SJCRH30 (cell line): Measurements from ENCODE around the gene ATP5ME. TPM values are rescaled to one million over a fixed set of nuclear protein-coding genes. Genes with fewer than 3 reads are reported as not detected.

Experiments used
- DNase-seq, 2 experiments: peaks; one replicate each; pipeline ENCODE4 v3.0.0-alpha.2; 2015 to 2020
- H3K27ac ChIP-seq: fragments of 250-450 bp; sonication (Bioruptor Pico); 2 replicates; pipeline ENCODE4 v1.5.1; 2020; ENCODE audit warnings: mild to moderate bottlenecking, moderate library complexity
- H3K27me3 ChIP-seq: fragments of 250-450 bp; sonication (Bioruptor Pico); 2 replicates; pipeline ENCODE4 v1.5.1; 2020; ENCODE audit warnings: mild to moderate bottlenecking, moderate library complexity
- H3K36me3 ChIP-seq: fragments of 250-450 bp; sonication (Bioruptor Pico); 2 replicates; pipeline ENCODE4 v1.5.1; 2020; ENCODE audit warnings: mild to moderate bottlenecking, moderate library complexity
- H3K4me1 ChIP-seq: fragments of 250-450 bp; sonication (Bioruptor Pico); 2 replicates; pipeline ENCODE4 v1.5.1; 2020; ENCODE audit warnings: mild to moderate bottlenecking, moderate library complexity
- H3K4me3 ChIP-seq: fragments of 250-450 bp; sonication (Bioruptor Pico); 2 replicates; pipeline ENCODE4 v1.5.1; 2020; ENCODE audit warnings: mild to moderate bottlenecking, moderate library complexity
- H3K9me3 ChIP-seq: fragments of 250-450 bp; sonication (Bioruptor Pico); replicated peaks from 2 replicates; pipeline ENCODE4 v1.5.1; 2020; ENCODE audit warnings: mild to moderate bottlenecking, moderate library complexity
- total RNA-seq: library from RNA; depleted of rRNA; stranded (reverse); fragments of >200 nt; shearing (Covaris generic); gene quantifications from 2 replicates; pipeline ENCODE4 v1.2.3, GENCODE V29; 2014; rRNA removed

Gene ATP5ME
- total RNA-seq, 1 experiment from 2014 or later: 338 TPM

DNA sequence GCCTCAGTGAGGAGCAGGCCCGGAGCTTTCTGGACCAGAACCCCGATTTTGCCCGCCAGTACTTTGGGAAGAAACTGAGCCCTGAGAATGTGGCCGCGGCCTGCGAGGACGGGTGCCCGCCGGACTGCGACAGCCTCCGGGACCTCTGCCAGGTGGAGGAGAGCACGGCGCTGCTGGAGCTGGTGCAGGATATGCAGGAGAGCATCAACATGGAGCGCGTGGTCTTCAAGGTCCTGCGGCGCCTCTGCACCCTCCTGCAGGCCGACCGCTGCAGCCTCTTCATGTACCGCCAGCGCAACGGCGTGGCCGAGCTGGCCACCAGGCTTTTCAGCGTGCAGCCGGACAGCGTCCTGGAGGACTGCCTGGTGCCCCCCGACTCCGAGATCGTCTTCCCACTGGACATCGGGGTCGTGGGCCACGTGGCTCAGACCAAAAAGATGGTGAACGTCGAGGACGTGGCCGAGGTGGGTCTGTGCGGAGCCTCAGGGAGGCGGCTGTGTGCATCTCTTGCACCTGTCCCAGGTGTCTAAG lies 48.4 kb downstream of the ATP5ME start:
- no peaks in the 10 kb centered on the region for H3K36me3 ChIP-seq
- no peak for DNase-seq
- no peaks in the 10 kb centered on the region for H3K9me3 ChIP-seq

DNA sequence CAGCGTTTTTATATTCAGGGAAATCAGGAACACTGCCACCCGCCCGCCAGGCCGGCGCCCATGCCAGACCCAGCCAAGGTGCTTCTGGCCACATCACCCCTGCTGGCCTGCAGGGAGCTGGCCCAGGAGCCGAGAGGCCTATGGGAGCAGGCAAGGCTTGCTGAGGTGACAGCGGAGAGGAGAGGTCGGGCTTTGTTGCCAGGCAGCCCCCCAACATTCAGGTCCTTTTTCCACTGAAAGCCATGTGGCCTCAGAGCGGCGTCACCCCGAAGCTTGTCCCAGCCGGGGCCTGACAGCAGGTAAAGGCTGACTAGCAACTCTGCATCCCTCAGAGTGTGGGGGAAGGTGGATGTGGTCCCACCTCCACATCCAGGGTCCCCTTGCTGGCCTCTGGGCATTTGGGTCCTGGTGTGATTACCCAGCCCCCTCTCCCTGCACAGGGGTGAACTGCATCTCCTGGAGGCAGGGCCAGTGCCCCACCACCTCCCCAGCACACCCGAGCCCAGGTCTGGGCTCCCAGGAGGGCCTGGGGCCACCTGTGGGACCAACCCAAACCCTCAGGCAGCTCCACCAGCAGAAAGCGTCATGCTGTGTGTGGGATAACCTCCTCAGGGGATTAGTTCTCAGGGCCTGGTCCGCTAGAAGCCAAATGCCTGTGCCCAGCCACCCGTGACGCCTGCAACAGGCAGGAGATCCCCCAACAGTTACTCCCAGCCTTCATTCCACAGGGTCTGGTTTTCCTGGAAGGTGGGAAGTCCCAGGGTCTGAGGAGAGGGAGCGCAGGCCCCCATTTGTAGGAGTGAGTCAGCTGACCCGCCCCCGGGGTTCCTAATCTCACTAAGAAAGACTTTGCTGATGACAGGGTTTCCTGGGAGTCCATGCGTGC lies 49.1 kb downstream of the ATP5ME start, which contains the start of gene PDE6B:
PDE6B (plus strand) TSS at position 869 of the 886 bp plus-strand sequence. CDS start 54 bp downstream, outside the sequence.
- peak; percentile 21 to 33 for DNase-seq
- no peaks in the 10 kb centered on the region for H3K36me3 ChIP-seq
- no peak within 1 kb of the TSS for H3K4me3 ChIP-seq
- H3K9me3 ChIP-seq: no peaks in the 10 kb centered on the region
- H3K4me1 ChIP-seq: no peaks in the 10 kb centered on the region
- no peak within 1 kb of the TSS for H3K27ac ChIP-seq
- no peaks in the 10 kb centered on the region for H3K27me3 ChIP-seq

More for the DNA sequence above, 48.4 kb downstream of the ATP5ME start:
- Histone ChIP-seq H3K4me3 (no peak overlapping the region), H3K27me3 (no peaks in the 10 kb centered on the region), H3K4me1 (no peaks in the 10 kb centered on the region), H3K27ac (no peak overlapping the region)

- no peak overlapping the region for H3K27ac ChIP-seq
- H3K4me1 ChIP-seq: no peaks in the 10 kb centered on the region
- DNase-seq: no peak
- no peaks in the 10 kb centered on the region for H3K9me3 ChIP-seq
- H3K36me3 ChIP-seq: no peaks in the 10 kb centered on the region
- no peak overlapping the region for H3K4me3 ChIP-seq
- H3K27me3 ChIP-seq: no peaks in the 10 kb centered on the region
These were observed 50.0 kb downstream of the ATP5ME start for GRCh38 chr4:623914-624566.

- no peaks in the 10 kb centered on the region for H3K4me1 ChIP-seq
- DNase-seq: no peak
- no peak overlapping the region for H3K4me3 ChIP-seq
- H3K36me3 ChIP-seq: no peaks in the 10 kb centered on the region
- no peaks in the 10 kb centered on the region for H3K9me3 ChIP-seq
- no peak overlapping the region for H3K27ac ChIP-seq
- H3K27me3 ChIP-seq: no peaks in the 10 kb centered on the region
These were observed 50.8 kb downstream of the ATP5ME start for GRCh38 chr4:622996-623913.

Other genes starting within 250 kb of the ATP5ME start
- 28.7 and 42.9 TPM in 2 replicates for gene ZNF721, start 175.1 kb downstream of the ATP5ME start, total RNA-seq
- gene PIGG, start 175.1 kb downstream of the ATP5ME start, total RNA-seq: 28.9 and 33.6 TPM in 2 replicates
- 1.4 TPM in 2 replicates for gene TMEM271, start 98.0 kb downstream of the ATP5ME start, total RNA-seq
- 0.03 TPM in 1 of 2 replicates, not detected in the other for gene PDE6B, start 48.7 kb downstream of the ATP5ME start, total RNA-seq
- gene MYL5, start 266 bp upstream of the ATP5ME start, total RNA-seq: 3.2 and 3.4 TPM in 2 replicates
- 0.13 TPM in 1 of 2 replicates, not detected in the other for gene SLC49A3, start 14.9 kb upstream of the ATP5ME start, total RNA-seq
- 50.3 and 60.4 TPM in 2 replicates for gene PCGF3, start 31.6 kb upstream of the ATP5ME start, total RNA-seq
- gene CPLX1, start 151.9 kb upstream of the ATP5ME start, total RNA-seq: 0.28 and 0.59 TPM in 2 replicates